Non-pigmented ciliary epithelial cell (primary cell): ENCODE measurements around the gene BIRC5.

Experiments used
- DNase-seq: peaks from one replicate; pipeline ENCODE4 v3.0.0-alpha.2; 2010; ENCODE audit warnings: low read depth

The BIRC5 gene

GRCh38 chr17:78184351-78184750, 29.7 kb upstream of the BIRC5 start:
- no peak for DNase-seq

DNA sequence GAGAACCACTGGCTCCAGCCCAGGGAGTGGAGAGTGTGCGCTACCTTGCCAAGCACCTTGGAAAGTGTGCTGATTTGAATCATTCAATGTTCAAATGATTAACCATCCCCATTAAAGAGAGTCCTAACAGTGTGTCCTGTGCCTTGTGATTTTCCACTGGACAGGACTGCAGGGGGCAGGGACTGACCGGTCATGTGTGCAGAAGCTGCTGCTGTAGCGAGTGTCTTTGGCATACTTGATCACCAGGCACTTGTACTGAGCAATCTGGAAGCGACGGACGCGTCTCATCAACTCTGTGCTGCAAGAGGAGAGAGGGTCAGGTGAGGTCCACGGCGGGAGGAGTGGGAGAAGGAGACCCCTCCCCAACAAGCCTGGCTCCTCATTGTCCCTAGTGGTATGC, 29.2 kb upstream of the BIRC5 start:
- DNase-seq: no peak

DNA sequence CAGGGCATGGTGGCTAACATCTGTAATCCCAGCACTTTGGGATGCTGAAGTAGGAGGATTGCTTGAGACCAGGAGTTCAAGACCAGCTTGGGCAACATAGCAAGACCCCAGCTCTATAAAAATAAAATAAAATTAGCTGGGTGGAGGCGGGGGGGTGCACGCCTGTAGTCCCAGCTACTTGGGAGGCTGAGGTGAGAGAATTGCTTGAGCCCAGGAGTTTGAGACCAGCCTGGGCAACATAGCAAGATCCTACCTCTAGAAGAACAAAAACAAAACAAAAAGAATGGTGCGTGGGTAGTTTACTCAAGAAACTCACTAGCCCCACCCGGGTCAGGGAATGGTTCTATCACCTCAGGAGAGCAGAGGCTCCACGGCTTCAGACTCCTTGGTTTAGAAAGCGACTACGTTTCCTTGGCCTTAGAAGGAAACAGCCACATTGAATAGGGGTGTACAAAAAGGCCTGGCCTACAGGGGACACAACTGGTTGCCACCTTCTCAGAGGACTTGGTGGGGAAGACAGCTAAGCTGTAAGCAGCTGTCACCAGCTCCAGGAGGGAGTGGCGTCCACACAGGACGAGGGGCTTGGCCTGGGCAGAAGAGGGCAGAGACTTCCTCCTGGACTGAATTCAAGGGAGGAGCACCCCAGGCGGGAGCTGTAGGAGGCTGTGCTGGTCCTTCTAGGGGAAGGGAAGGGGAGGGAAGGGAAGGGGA, 27.9 kb upstream of the BIRC5 start:
- no peak for DNase-seq

DNA sequence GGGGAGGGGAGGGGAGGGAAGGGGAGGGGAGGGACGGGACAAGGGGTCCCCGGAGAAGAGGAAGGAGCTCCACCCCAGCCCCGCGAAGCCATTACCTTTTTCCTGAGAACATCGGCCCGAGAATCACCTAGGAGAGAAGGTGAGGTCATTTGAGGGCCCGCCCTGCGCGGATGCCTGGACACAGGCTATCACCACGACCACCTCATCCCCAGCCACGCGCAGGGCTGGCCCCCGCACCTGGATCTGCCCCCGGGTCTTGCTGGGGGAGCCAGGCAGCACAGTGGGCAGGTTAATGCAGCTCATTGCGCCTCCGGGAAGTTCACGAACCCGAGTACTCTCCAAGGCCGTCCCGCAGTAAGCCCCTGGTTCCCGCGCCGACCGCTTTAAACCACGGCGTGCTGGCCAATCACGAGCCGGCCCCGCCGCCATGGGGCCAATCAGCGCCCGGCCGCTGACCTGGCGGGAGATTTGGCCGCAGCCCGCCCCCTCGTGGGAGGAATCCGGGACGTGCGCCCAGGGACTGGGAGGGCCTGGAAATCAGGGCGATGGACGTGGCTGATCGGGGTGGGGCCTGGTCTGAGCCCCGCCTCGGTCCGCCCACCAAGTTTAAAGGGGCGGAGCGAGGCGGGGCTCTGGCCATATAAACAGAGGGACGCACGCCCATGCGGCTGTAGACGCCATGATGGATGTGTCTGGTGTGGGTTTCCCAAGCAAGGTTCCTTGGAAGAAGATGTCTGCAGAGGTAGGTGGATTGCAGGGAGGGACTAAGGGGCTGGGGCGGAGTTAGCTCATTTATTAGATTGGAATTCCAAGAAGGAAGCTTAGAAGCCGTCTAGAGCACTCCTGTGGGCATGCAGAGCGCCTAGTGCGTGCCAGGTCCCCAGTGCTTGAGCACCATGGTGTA, 27.1 kb upstream of the BIRC5 start, which contains the start of the genes AFMID and TK1:
Gene AFMID (plus strand): TSS at position 671 of the 904 bp plus-strand sequence. CDS start 9 bp downstream, at position 680.
Gene TK1 (minus strand): TSS at position 361 of the 904 bp plus-strand sequence. CDS start 58 bp downstream, at position 303.
- peak; percentile 79 for DNase-seq

GRCh38 chr17:78196716-78197115, 17.3 kb upstream of the BIRC5 start:
- DNase-seq: no peak

DNA sequence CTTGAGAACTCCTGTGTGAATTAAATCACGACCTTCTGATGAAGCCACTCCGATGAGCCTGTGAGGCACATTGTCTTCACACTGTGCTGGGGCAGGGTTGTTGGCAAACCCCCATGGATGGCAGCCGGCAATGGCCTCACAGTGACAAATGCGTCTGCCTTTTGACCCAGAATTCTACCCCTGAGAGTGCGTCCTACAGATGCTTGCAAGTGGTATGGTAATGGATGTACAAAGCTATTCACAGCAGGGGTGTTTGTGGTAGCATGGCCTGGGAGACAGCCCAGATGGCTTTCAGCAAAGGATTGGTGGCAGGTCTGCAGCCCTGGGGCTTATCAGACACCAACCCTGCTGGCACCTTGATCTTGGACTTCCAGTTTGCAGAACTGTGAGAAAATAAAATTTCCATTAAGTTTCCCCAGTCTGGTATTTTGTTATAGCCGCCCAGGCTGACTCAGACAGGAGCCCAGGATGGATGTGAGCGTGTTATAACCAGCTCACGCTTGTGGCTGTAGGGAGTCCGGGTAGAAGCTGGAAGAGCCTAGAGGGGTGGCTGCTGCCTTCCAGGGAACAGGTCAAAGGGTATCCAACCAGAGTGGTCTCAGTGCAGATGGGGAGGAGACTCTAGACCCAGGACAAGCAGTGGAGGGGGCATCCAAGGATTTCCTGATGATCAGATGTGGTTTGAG, 16.8 kb upstream of the BIRC5 start:
- DNase-seq: no peak

- no peak for DNase-seq
Observed at GRCh38 chr17:78200451-78200850, 13.6 kb upstream of the BIRC5 start.

DNA sequence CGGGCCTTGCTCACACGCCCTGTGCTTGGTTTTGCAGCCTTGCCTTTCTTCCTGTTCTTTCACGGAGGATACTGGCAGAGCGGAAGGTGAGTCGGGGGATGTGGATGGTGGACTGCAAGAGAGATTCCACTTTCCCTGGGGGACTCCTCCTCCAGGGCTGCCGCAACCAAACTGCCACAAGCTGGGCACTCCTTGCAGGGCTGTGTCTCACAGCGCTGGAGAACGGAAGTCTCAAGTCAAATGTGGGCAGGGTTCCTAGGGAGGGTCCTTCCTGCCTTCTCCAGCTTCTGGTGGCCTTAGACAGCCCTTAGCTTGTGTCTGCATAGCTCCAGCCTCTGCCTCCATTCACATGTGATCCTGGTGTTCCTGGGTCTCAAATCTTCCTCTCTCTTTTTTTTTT, 11.4 kb upstream of the BIRC5 start:
- DNase-seq: no peak

DNA sequence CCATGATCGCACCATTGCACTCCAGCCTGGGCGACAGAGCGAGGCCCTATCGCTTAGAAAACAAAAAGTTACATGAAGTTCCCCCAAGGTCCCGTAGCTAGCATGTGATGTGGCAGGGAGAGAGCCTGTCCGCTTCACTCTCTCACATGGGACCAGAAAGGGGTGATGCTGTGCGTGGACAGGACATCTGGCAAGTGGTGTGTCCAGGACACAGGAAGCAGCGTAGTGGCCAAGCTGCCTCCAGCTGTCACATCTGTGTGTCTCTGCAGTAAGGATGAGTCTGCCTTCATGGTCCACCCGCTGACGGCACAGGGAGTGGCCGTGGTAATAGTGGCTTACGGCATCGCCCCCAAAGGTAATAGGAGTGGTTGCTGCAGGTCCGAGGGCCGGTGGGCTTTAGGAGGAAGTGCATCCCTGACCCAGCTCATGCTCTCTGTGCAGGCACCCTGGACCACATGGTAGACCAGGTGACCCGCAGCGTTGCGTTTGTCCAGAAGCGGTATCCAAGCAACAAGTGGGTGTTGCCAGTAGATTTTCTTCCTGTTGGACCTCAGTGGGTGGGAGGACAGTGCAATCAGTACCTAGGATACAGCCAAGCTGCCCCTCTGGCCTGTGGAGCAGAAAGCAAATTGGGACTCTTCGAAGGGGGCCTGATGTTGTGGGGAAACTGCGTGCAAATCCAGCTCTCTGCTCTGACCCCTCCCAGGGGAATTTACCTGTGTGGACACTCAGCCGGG, 9.5 kb upstream of the BIRC5 start:
- DNase-seq: no peak

DNA sequence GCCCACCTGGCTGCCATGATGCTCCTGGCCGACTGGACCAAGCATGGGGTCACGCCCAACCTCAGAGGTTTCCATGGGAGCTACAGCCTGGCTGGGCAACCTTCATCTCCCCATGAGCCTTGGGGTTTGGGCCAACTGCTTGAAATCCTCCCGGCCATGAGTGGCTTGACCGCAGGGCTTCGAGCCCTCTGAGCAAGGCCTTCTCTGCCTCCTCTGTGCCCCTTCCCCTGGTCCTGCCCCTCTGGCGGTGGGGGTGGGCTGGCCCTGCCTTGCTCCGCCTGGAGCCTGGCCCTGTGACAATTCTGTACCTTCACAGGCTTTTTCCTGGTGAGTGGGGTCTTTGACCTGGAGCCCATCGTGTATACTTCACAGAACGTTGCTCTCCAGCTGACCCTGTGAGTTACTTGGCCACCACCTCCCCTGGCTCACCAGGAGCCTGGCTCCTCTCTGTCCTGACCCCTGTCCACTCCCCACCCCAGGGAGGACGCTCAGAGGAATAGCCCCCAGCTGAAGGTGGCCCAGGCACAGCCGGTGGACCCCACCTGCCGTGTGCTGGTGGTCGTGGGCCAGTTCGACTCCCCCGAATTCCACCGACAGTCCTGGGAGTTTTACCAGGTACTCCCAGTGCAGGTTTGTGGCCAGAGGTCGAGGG, 8.8 kb upstream of the BIRC5 start:
- DNase-seq: no peak

DNA sequence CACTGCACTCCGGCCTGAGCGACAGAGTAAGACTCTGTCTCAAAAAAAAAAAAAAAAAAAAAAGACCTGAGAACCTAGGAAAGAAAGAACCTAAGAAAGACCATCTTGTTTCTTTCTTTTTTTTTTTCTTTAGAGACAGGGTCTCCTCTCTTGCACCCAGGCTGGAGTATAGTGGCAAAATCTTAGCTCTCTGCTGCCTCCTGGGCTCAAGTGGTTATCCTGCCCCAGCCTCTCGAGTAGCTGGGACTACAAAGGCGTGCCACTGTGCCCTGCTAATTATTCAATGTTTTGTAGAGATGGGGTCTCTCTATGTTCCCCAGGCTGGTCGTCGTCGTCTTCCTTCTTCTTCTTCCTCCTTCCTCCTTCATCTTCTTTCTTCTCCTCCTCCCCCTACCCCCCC, 7.8 kb upstream of the BIRC5 start:
- no peak for DNase-seq

DNA sequence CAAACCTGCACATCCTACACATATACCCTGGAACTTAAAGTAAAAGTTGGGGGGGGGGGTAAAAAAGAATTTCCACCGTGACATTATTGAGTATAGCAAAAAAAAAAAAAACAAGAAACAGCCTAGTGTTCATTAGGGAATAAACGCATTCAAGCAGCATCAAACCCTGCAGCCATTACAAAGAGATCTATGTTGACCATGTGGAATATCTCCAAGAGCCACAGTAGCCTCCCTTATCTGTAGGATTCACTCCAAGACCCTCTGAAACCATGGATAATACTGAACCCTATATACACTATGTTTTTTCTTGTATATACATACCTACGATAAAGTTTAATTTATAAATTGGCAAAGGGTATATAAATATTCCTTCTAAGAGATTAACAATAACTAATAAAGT, 5.6 kb upstream of the BIRC5 start:
- no peak for DNase-seq

GRCh38 chr17:78210111-78210510, 3.9 kb upstream of the BIRC5 start:
- no peak for DNase-seq

DNA sequence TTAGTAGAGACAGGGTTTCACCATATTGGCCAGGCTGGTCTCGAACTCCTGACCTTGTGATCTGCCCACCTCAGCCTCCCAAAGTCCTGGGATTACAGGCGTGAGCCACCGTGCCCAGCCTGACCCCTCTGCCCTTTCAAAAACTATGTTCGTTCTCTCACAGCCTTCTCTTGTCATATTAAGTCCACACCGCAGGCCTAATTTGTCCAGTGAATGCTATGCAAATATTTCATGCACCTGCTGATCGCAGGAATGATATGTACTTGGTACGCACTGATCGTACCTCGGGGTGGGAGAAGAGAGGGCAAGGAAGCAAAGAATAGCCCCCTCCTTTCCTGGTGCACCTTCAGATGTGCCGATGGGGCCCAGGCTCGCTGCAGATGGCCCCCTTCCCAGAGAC, 3.0 kb upstream of the BIRC5 start:
- DNase-seq: no peak

GRCh38 chr17:78214706-78215061, 631 bp downstream of the BIRC5 start:
- DNase-seq: no peak

- no peak for DNase-seq
Observed at GRCh38 chr17:78219396-78220150, 5.5 kb downstream of the BIRC5 start.

GRCh38 chr17:78223061-78223460, 9.0 kb downstream of the BIRC5 start:
- no peak for DNase-seq

DNA sequence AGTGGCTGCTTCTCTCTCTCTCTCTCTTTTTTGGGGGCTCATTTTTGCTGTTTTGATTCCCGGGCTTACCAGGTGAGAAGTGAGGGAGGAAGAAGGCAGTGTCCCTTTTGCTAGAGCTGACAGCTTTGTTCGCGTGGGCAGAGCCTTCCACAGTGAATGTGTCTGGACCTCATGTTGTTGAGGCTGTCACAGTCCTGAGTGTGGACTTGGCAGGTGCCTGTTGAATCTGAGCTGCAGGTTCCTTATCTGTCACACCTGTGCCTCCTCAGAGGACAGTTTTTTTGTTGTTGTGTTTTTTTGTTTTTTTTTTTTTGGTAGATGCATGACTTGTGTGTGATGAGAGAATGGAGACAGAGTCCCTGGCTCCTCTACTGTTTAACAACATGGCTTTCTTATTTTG, 9.7 kb downstream of the BIRC5 start:
- DNase-seq: no peak

DNA sequence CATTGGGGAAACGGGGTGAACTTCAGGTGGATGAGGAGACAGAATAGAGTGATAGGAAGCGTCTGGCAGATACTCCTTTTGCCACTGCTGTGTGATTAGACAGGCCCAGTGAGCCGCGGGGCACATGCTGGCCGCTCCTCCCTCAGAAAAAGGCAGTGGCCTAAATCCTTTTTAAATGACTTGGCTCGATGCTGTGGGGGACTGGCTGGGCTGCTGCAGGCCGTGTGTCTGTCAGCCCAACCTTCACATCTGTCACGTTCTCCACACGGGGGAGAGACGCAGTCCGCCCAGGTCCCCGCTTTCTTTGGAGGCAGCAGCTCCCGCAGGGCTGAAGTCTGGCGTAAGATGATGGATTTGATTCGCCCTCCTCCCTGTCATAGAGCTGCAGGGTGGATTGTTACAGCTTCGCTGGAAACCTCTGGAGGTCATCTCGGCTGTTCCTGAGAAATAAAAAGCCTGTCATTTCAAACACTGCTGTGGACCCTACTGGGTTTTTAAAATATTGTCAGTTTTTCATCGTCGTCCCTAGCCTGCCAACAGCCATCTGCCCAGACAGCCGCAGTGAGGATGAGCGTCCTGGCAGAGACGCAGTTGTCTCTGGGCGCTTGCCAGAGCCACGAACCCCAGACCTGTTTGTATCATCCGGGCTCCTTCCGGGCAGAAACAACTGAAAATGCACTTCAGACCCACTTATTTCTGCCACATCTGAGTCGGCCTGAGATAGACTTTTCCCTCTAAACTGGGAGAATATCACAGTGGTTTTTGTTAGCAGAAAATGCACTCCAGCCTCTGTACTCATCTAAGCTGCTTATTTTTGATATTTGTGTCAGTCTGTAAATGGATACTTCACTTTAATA, 10.4 kb downstream of the BIRC5 start:
- no peak for DNase-seq
